Breast epithelium (tissue), 3 donors: Measurements from ENCODE around the gene CACNA1I.

ENCODE experiments used
- CTCF ChIP-seq, 3 donors: fragments of 450-650 bp; IDR thresholded peaks; one replicate each; pipeline ENCODE4 v1.5.1; 2016 to 2017; ENCODE audit warnings: antibody characterized with exemption in 3 of 3, mild to moderate bottlenecking in 3 of 3, moderate library complexity in 3 of 3
- POLR2A ChIP-seq: fragments of 450-650 bp; IDR thresholded peaks from one replicate; pipeline ENCODE4 v1.6.1; 2016; ENCODE audit warnings: antibody characterized with exemption, mild to moderate bottlenecking, moderate library complexity

DNA sequence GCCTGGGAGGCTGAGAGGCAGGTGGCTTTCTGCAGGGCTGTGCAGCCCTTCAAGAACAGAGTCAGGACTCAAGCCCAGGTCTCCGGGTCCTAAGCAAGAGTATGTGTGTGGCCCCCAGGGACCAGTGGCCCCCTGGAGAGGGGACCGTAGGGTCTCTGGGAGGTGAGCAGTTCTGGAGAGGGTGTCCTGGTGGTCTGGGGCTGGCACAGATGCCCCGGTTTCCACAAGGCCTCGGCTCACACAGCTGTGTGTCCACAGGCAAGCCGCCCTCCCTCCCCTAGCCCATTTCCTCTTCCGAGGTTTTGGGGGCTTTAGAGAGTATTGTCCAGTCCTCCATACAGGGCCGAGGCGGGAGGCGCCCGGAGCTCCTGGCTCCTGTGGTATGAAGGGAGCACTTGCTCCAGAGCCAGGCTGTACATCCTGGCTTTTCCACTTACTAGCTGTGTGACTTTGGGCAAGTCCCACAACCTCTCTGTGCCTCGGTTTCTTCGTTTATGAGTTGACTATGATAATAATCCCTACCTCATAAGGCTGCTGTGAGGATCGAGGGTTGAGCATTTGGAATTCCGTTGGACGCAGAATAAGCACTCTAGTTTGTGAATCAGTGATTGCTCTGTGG lies 34.6 kb upstream of the CACNA1I start:
- TF ChIP-seq POLR2A (no peak), CTCF (IDR thresholded peaks at IDR 0.05) (no peak)
